Body of pancreas (tissue), 4 donors: Measurements from ENCODE around the gene SF3B3.

Experiments
- CTCF ChIP-seq, 7 experiments: fragments of 450-650 bp in 4 of 7; fragments of 200-600 bp in 3 of 7; sonication (generic) in 3 of 7; IDR thresholded peaks; one replicate each; pipeline ENCODE4 v1.5.1; 2016 to 2019; ENCODE audit warnings: antibody characterized with exemption in 7 of 7
- POLR2A ChIP-seq, 3 donors: fragments of 450-650 bp; IDR thresholded peaks; one replicate each; pipeline ENCODE4 v1.6.1; 2016; ENCODE audit warnings: antibody characterized with exemption in 3 of 3, mild to moderate bottlenecking in 2 of 3

- no peak for TF ChIP-seq CTCF (IDR thresholded peaks at IDR 0.05)
- no peak for TF ChIP-seq POLR2A (IDR thresholded peaks at IDR 0.05)
These were observed 43.2 kb upstream of the SF3B3 start for GRCh38 chr16:70480127-70481105.
